GM23338 (cell line): ENCODE measurements around the gene FUT7.

ENCODE experiments used
- CTCF ChIP-seq, 2 experiments: fragments of 200-600 bp in 1 of 2; sonication (generic) in 1 of 2; conservative IDR thresholded peaks; 2 replicates each; pipeline versions ENCODE4 v1.5.1 to v1.6.1; 2016 to 2017; ENCODE audit warnings: antibody characterized with exemption in 2 of 2, low read depth in 2 of 2, mild to moderate bottlenecking in 2 of 2, moderate library complexity in 1 of 2
- EZH2 ChIP-seq: fragments of 200-600 bp; sonication (generic); IDR thresholded peaks from one replicate; pipeline ENCODE4 v1.8.0; 2017; ENCODE audit warnings: antibody characterized with exemption, mild to moderate bottlenecking, low read depth; ENCODE audit not compliant: unreplicated experiment
- ZNF462 ChIP-seq: fragments of 250-450 bp; sonication (Bioruptor Pico); IDR thresholded peaks from 2 replicates; pipeline ENCODE4 v1.5.0; 2020; ENCODE audit warnings: mild to moderate bottlenecking, moderate library complexity

- no peak for TF ChIP-seq EZH2
- no peak for TF ChIP-seq CTCF (conservative IDR thresholded peaks at IDR 0.05; ENCODE audit: low read depth in 2 of 2)
- no peak for TF ChIP-seq ZNF462 (CRISPR knock-in tag)
Measured at GRCh38 chr9:136992819-136993369, 39.0 kb downstream of the FUT7 start.
